Measurements from ENCODE around the gene HNRNPUL1.

HNRNPUL1 gene

GRCh38 chr19:41234512-41235168 lies 29.5 kb upstream of the HNRNPUL1 start:
- no peak for DNase-seq (ENCODE audit: low read depth)

- no peak for DNase-seq (ENCODE audit: low read depth)
Observed at GRCh38 chr19:41235480-41235879, 28.7 kb upstream of the HNRNPUL1 start.

- DNase-seq (ENCODE audit: low read depth): no peak
Observed at GRCh38 chr19:41238244-41238643, 25.9 kb upstream of the HNRNPUL1 start.

GRCh38 chr19:41239363-41239762 lies 24.8 kb upstream of the HNRNPUL1 start:
- DNase-seq (ENCODE audit: low read depth): no peak

DNA sequence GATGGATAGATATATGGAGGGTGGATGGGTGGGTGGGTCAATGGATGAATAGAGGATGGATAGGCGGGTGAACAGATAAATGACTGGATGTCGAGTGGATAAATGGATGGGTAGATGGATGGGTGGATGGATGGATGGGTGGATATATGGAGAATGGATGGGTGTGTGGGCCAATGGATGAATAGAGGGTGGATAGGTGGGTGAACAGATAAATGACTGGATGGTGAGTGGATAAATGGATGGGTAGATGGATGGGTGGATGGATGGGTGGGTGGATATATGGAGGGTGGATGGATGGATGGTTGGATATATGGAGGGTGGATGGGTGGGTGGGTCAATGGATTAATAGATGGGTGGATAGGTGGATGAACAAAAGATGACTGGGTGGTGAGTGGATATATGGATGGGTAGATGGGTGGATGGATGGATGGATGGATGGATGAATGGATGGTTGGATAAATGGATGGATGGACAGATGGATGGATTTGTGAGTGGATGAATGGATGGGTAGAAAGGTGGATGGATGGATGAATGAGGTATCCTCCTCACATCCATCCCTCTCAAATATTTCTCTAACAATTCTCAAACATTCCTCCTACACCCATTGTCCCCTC lies 24.1 kb upstream of the HNRNPUL1 start:
- DNase-seq (ENCODE audit: low read depth): no peak

GRCh38 chr19:41241859-41242258 lies 22.3 kb upstream of the HNRNPUL1 start:
- no peak for DNase-seq (ENCODE audit: low read depth)

DNA sequence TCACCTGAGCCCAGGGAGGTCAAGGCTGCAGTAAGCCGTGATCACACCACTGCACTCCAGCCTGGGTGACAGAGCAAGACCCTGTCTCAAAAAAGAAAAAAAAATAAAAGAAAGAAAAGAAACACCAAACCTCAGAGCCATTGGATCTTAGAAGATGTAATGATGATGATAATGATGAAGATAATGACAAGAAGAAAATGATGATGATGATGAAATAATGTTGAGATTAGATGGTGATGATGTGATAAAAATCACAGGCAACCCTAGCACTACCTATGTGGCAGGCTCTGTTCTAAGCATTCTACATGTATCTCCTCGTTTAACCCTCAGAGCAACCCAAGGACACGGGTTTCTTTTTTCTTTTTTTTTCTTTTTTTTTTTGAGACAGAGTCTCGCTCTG lies 20.1 kb upstream of the HNRNPUL1 start:
- DNase-seq (ENCODE audit: low read depth): no peak

DNA sequence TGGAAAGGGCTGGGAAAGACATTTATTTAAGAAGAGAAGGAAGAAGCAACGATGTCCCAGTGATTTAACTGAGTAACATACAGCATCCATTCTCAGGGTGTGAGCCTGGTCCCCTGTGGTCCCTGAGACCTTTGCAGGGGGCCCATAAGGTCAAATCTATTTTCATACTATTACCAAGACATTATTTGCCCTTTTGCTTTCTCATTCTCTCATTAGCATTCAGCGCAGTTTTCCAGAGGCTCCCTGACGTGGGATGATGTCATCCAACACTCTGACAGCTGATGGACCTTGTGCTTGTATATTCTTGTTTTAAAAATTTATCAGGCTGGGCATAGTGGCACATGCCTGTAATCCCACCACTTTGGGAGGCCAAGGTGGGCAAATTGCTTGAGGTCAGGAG lies 18.3 kb upstream of the HNRNPUL1 start:
- no peak for DNase-seq (ENCODE audit: low read depth)

GRCh38 chr19:41248895-41249294 lies 15.3 kb upstream of the HNRNPUL1 start:
- DNase-seq (ENCODE audit: low read depth): no peak

DNA sequence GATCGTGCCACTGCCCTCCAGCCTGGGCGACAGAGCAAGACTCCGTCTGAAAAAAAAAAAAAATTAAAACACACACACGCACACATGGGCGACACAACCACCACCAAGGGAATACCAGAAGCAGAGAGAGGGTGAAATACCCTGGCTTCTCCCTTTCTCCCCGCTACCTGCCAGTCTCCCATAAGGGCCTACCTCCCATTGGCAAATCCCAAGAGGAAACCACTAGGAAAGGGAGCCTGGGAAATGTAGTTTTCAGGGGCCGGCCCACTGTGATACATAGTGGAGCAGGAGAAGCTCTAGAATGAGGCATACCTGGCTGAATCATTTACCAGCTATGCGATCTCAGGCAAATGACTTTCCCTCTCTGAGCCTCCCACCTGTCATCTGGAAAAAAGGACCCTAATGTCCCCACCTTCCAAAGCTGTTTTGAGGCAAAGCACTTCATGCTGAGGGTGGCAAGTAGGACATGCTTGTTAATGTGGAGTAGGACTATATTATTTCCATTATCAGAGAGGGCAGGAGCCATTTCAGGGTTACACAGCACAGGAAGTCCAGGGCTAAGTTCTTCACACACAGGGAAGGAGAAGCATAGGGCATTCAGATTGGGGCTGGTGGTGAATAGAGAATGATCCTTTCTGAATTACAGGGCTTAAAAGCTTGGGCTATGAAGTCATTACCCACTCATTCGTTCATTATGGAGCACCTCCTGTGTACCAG lies 14.3 kb upstream of the HNRNPUL1 start:
- DNase-seq (ENCODE audit: low read depth): no peak

- DNase-seq (ENCODE audit: low read depth): no peak
Observed at GRCh38 chr19:41253660-41254059, 10.5 kb upstream of the HNRNPUL1 start.

DNA sequence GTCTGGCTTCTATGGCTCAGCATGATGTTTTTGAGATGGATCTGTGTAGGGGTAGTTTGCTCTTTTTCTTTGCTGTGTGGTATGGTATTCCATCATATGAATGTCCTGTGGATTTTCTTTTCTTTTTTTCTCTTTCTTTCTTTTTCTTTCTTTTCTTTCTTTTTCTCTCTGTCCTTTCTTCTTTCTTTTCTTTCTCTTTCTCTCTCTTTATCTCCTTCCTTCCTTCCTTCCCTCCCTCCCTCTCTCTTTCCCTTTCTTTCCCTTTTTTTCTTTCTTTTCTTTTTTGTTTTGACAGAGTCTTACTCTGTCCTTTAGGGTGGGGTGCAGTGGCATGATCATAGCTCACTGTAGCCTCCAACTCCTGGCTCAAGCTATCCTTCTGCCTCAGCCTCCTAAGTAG lies 9.0 kb upstream of the HNRNPUL1 start:
- no peak for DNase-seq (ENCODE audit: low read depth)

DNA sequence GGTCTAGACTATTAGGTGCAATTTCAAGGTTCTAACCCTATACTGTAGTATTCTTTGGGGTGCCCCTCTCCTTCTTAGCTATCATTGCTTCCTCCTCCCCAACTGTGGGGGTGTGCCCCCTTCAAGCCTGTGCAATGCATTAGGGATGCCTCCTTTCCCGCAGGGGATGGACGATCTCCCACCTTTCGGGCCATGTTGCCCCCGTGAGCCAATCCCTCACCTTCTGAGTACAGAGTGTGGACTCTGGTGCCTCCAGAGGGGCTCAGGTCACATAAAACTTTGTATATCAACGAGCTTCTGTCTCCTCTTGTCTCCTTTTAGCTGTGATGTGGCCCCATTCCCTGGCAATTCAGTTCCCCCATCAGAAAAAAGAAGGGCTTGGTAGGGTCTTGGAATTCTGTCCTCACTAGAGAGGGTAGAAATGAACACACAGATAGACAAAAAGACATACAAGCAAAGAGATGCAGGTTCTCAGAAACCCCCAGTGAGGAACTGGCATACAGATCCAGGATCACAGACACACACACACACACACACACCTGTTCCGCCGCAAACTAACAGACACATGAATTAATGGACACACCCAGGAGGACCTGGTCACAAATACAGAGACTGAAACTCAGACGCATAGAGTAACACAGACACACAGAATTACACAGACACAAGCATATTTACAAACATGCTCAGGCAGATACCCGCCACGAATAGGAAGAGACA lies 2.5 kb upstream of the HNRNPUL1 start:
- DNase-seq (ENCODE audit: low read depth): peak; percentile 25

GRCh38 chr19:41263042-41263849 lies 926 bp upstream of the HNRNPUL1 start:
- peak; percentile 53 for DNase-seq (ENCODE audit: low read depth)

GRCh38 chr19:41264581-41265394 lies 616 bp downstream of the HNRNPUL1 start:
- no peak for DNase-seq (ENCODE audit: low read depth)

- no peak for DNase-seq (ENCODE audit: low read depth)
Observed at GRCh38 chr19:41265395-41266153, 1.4 kb downstream of the HNRNPUL1 start.

DNA sequence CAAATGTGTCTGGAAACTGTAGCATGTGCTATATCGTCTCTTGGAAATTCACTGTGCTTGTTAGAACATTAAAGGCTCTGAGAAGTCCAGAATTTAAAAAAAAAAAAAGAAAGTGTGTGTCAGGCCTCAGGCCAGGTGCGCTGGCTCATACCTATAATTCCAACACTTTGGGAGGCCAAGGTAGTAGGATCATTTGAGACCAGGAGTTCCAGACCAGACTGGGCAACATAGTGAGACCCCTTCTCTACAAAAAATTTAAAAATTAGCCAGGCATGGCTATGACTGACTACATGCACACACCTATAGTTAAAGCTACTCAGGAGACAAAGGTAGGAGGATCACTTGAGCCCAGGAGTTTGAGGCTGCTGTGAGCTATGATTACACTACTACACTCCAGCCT lies 4.9 kb downstream of the HNRNPUL1 start:
- no peak for DNase-seq (ENCODE audit: low read depth)

GRCh38 chr19:41269571-41269970 lies 5.4 kb downstream of the HNRNPUL1 start:
- DNase-seq (ENCODE audit: low read depth): no peak

- DNase-seq (ENCODE audit: low read depth): no peak
Observed at GRCh38 chr19:41273076-41273475, 8.9 kb downstream of the HNRNPUL1 start.

- DNase-seq (ENCODE audit: low read depth): no peak
Observed at GRCh38 chr19:41274802-41275201, 10.6 kb downstream of the HNRNPUL1 start.

All from GM04503 (cell line).